Nucleus accumbens (tissue), 56 donors: ENCODE results near the gene TARDBP.
"Not testable (repeated sequence)": the region's sequence is repeated elsewhere in the genome, so short reads cannot be mapped to it uniquely, and the experiment has no call there.

Source experiments
- DNase-seq, 56 donors: peaks; one replicate each; lab custom pipeline; 2025; lab: John Stamatoyannopoulos, UW

The TARDBP gene

GRCh38 chr1:11040105-11040429, 27.6 kb downstream of the TARDBP start:
- not testable (repeated sequence) for DNase-seq

- no peak for DNase-seq
Measured at GRCh38 chr1:11041048-11041447, 28.6 kb downstream of the TARDBP start.

GRCh38 chr1:11042065-11042464, 29.6 kb downstream of the TARDBP start:
- no peak for DNase-seq

GRCh38 chr1:11042995-11043874, 30.8 kb downstream of the TARDBP start:
- no peak for DNase-seq

DNA sequence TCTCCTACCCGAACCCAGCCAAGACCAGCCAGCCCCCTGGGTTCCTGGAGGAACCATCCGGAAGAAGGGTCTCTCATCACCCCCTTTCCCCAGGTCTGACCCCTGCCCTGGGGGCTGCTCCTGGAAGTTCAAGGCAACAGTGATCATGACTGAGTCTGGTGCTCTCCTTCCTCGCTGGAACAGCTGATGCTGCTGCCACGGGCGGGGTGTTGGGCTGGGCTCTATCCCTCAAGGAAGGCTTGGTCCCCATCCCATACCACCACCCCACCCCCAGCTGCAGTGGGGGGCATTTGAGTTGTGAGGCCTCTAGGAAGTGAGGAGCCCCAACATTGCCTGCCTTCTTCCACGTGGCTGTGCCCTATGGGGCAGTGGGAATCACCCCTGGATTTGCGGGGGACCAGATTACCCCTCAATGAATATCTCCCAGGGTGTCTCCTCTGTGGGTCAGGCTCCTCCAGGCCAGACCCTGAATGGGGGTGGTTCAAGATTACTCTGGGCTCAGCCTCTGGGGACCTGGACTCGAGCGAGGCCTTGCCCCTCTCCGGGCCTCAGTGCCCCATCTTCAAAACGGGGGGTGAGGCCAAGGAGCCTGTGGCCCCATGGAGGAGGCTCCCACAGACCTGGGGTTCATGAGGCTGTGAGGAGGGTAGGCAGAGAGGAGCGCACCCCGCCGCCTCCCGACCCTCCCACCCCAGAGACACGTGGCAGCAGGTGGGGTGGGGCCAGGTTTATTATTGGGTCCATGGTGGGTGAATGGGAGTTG, 31.8 kb downstream of the TARDBP start:
- DNase-seq: no peak

DNA sequence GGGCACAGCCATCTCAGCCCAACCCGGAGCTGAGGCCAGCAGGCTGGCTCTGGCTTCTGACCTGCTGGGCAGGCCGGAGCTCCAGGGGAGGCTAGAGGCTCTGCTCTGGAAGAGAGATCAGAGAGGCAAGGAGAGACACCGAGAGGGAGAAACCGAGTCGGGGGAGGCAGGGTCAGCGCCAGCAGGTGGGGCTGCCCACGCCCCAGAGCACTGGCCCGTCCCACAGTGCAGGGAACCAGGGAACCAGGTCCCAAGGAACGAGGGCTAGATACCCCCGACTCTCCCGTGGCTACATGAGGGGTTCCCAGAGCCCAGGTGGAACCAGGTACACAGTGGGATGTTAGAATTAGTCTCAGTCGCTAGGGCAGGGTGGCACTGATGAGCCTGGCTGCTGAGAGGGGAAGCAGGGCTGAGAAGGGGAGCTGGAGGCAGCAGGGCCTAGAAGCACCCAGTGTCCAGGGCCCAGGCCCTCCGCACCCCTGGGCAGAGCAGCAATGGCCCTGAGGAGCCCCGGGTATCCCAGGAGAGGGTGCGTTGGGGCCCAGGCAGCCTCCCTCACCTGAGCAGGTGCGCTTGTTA, 32.5 kb downstream of the TARDBP start:
- no peak for DNase-seq

DNA sequence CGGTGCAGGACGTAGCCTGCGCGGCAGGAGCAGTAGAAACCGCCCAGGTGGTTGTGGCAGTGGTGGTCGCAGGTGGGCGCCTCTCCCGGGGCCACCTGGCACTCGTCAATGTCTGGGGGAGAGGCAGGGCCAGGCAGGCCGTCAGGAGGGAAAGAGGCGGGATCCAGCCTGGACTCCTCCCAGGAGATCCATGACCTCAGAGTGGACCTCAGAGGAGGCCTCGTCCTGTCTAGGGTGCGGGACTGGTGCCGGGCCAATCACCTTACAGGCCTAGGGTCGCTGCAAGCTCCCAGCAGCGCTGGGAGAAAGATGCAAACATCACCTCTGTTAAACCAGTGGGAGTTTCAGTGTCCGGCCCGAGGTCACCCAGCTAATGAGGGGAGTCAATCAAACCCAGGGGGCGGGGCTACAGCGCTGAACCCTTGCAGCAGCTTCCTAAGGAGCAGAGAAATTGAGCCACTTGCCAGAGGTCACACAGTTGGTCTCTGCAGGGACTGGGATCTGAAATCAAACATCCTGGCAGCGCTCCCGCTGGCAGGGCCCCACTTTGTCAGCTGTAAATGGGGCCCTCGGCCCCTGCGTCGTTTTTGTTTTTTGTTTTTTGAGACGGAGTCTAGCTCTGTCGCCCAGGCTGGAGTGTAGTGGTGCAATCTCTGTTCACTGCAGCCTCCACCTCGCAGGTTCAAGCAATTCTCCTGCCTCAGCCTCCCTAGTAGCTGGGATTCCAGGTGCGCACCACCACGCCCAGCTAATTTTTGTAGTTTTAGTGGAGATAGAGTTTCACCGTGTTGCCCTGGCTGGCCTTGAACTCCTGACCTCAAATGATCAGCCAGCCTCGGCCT, 33.2 kb downstream of the TARDBP start:
- DNase-seq: no peak

DNA sequence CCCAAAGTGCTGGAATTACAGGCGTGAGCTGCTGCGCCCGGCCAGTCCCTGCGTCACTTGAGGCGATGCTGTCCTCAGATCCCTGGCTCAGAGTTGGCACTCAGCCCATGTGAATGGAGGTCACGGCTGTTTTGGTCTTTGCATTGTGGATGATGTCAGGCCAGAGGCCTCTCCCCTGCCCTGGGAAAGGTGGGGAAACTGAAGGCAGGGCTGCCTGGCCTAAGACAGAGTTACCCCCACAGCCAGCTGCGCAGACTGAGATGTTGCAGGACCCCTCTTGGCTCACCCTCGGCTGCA, 33.8 kb downstream of the TARDBP start:
- no peak for DNase-seq

- DNase-seq: no peak
Measured at GRCh38 chr1:11046625-11047365, 34.3 kb downstream of the TARDBP start, which contains the start of gene MASP2. Gene MASP2 (minus strand): TSS chr1:11047239. CDS start chr1:11047207, 32 bp downstream.

- not testable (repeated sequence) for DNase-seq
Measured at GRCh38 chr1:11051121-11051520, 38.7 kb downstream of the TARDBP start.

DNA sequence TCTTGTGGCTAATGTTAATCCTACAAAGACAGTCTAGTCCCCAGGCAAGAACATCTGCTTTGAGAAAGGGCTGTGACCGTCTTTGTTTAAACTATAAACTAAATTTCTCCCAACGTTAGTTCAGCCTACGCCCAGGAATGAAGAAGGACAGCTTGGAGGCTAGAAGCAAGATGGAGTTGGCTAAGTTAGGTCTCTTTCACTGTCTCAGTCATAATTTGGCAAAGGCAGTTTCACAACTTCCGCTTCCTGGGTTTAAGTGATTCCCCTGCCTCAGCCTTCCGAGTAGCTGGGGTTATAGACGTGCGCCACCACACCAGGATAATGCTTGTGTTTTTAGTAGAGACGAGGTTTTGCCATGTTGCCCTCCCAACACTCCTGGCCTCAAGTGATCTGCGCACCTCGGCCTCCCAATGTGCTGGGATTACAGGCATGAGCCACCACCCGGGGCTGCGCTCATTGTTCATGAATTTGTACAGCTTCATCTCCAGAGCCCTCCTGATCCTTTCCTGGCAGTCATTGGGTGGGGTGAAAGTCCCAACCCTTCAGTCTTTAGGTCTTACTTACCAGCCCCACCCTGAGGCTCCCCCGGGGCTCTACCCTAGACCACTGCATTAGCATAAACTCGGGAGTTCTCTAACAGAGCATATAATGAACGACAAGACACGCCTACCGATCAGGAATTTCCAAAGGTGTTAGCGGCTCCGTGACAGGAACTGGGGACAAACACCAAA, 39.5 kb downstream of the TARDBP start:
- no peak for DNase-seq

DNA sequence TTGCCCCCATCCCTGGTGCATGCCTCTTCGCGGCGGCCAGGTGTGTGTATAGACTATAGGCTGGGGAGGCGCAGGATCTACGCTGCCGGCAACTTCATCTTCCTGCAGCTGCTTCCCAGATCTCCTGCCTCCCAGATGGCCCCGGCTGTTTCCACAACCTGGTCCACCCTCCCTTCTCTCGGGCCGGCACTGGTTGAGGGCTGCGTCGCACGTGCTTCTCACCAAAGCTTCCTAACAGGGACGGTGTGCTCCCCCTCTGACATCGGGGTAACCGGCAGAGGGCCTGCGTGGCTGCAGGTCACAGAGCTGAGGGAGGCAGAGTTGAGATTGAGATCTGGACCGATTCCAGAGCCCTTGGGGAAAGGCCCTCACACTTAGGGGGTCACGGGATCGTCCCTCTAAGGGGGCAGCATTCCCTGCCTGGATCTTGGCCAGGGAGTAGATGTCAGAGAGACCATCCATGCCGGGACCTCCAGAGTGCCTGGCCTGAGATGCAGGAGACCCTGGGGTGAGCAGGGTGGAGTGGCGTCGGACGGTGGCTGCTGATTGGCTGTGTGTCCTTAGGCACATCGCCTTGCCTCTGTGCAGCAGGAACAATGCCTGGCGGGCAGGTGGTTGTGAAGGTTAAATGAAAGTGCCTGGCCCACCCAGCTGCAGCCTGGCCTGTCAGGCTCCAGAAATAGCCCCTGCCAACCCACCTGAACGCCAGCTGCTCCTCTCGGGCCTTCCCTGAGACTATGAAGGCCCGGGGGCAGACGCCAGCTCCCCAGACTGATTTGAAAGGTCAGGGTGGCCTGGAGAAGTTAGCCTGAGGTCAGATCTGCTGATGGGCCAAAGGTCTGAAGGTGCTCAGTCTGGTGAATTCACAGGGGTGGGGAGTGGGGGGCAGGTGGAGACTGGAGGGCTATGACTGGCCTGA, 40.6 kb downstream of the TARDBP start:
- no peak for DNase-seq

DNA sequence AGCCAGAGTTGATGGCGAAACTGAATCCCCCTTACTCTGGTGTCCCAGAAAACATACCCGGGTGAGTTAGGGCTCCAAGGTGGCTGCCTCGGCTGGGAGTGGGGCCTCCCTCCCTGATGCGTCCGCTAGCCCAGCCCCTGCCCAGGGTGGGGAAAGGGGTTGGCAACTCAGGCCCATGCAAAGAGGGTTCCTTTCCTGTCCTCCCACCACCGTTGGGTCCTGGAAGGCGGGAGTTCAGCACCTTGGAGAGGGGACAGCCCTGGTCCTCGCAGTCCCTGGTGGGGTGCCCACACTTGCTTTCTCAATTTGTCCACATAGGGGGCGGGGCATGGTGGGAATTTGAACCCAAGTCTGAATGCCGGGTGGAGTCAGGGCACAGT, 41.3 kb downstream of the TARDBP start:
- no peak for DNase-seq

- no peak for DNase-seq
Measured at GRCh38 chr1:11054181-11054580, 41.7 kb downstream of the TARDBP start.

- DNase-seq: no peak
Measured at GRCh38 chr1:11054666-11055065, 42.2 kb downstream of the TARDBP start.

- DNase-seq: no peak
Measured at GRCh38 chr1:11055676-11056075, 43.2 kb downstream of the TARDBP start.

DNA sequence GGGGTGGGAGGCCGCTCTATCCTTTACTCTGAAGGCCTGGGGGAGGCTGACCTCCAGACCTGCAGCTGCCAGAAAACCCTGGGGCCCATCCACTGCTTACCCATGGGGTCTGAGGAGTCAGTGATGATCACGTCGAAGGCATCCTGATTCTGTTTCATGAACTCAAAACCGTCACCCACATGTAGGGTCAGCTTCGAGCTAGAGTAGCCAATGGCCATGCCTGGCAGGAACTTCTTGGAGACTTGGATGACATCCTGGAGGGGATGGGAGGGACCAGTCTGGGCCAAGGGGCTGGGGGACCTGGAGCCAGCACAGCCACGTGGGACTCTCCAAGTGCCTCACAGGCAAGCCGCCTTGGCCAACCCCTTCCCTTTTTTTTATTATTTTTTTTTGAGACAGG, 44.0 kb downstream of the TARDBP start:
- no peak for DNase-seq

DNA sequence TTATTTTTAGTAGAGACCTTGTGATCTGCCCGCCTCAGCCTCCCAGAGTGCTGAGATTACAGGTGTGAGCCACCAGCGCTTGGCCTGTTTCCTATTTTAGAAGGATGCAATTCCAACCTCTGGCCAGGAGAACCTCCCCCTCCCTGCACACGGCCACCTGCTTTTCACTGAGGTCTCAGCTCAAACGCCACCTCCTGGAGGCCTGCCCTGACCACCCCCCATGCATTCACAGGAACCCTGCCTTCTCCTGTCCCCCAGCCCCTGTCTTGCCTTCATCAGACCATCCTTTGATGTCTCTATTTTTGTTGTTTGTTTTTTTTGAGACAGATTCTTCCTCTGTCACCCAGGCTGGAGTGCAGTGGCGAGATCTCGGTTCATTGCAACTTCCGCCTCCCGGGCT, 45.0 kb downstream of the TARDBP start:
- DNase-seq: no peak
